OCI-LY1 (cell line): ENCODE results near the gene SYCP1.

Experiments
- H2AFZ ChIP-seq: fragments of 200-600 bp; sonication (generic), shearing (Covaris generic); 2 replicates; pipeline ENCODE4 v1.6.0; 2014; ENCODE audit warnings: antibody characterized with exemption, mild to moderate bottlenecking, low read length
- H3F3A ChIP-seq: fragments of 200-600 bp; sonication (generic), shearing (Covaris generic); 2 replicates; pipeline ENCODE4 v1.6.0; 2014; ENCODE audit warnings: mild to moderate bottlenecking, antibody characterized with exemption, low read length, moderate library complexity; ENCODE audit not compliant: insufficient read depth
- H3K27ac ChIP-seq: fragments of 200-600 bp; sonication (generic); 2 replicates; pipeline ENCODE4 v1.5.1; 2014; ENCODE audit warnings: low read length, mixed run types, mild to moderate bottlenecking, low read depth; ENCODE audit not compliant: poor library complexity, severe bottlenecking
- H3K27me3 ChIP-seq: fragments of 200-600 bp; sonication (generic); 2 replicates; pipeline ENCODE4 v1.6.0; 2014; ENCODE audit warnings: antibody characterized with exemption, mild to moderate bottlenecking, low read length, moderate library complexity; ENCODE audit not compliant: insufficient read depth
- H3K36me3 ChIP-seq: fragments of 200-600 bp; sonication (generic); 2 replicates; pipeline ENCODE4 v1.6.1; 2014; ENCODE audit warnings: mild to moderate bottlenecking, antibody characterized with exemption, low read length, moderate library complexity, mixed read lengths; ENCODE audit not compliant: insufficient read depth
- H3K4me1 ChIP-seq: fragments of 200-600 bp; sonication (generic); 2 replicates; pipeline ENCODE4 v1.5.1; 2014; ENCODE audit warnings: mild to moderate bottlenecking, low read length, moderate library complexity; ENCODE audit not compliant: insufficient read depth, severe bottlenecking
- H3K4me2 ChIP-seq: fragments of 200-600 bp; sonication (generic), shearing (Covaris generic); 2 replicates; pipeline ENCODE4 v1.6.1; 2014; ENCODE audit warnings: low read length
- H3K4me3 ChIP-seq: fragments of 200-600 bp; sonication (generic); 2 replicates; pipeline ENCODE4 v1.5.1; 2014; ENCODE audit warnings: low read length, low read depth, mild to moderate bottlenecking, mixed read lengths; ENCODE audit not compliant: poor library complexity, severe bottlenecking
- H3K79me2 ChIP-seq: fragments of 200-600 bp; shearing (Covaris generic); 2 replicates; pipeline ENCODE4 v1.6.1; 2016; ENCODE audit warnings: mixed run types, low read length, mixed read lengths; ENCODE audit not compliant: insufficient read depth
- H3K9ac ChIP-seq: fragments of 200-600 bp; sonication (generic), shearing (Covaris generic); 2 replicates; pipeline ENCODE4 v1.6.1; 2014; ENCODE audit warnings: mild to moderate bottlenecking, low read length, mixed read lengths
- H3K9me2 ChIP-seq: fragments of 200-600 bp; sonication (generic), shearing (Covaris generic); 2 replicates; pipeline ENCODE4 v1.6.1; 2014; ENCODE audit warnings: low read depth, mild to moderate bottlenecking, low read length, mixed read lengths
- H3K9me3 ChIP-seq: fragments of 200-600 bp; shearing (Covaris generic); 2 replicates; pipeline ENCODE4 v1.6.1; 2014; ENCODE audit warnings: low read length, mixed read lengths
- H4K20me1 ChIP-seq: fragments of 200-600 bp; sonication (generic), shearing (Covaris generic); 2 replicates; pipeline ENCODE4 v1.6.0; 2016; ENCODE audit warnings: mild to moderate bottlenecking, low read length; ENCODE audit not compliant: insufficient read depth
- CTCF ChIP-seq: fragments of 200-600 bp; sonication (generic), shearing (Covaris generic); IDR thresholded peaks from 2 replicates; pipeline ENCODE4 v1.5.1; 2017; ENCODE audit warnings: mild to moderate bottlenecking, antibody characterized with exemption, low read length, moderate library complexity, mixed read lengths
- EZH2 ChIP-seq: fragments of 200-600 bp; sonication (generic), shearing (Covaris generic); IDR thresholded peaks from 2 replicates; pipeline ENCODE4 v1.8.0; 2017; ENCODE audit warnings: borderline replicate concordance, mixed run types, mild to moderate bottlenecking, antibody characterized with exemption, low read length, moderate library complexity, mixed read lengths

The SYCP1 gene

GRCh38 chr1:114982251-114982650, 127.6 kb downstream of the SYCP1 start:
- no peak overlapping the region for H3K27ac ChIP-seq
- no peak overlapping the region for H3K4me2 ChIP-seq
- TF ChIP-seq EZH2 (no peak), CTCF (no peak)
- no peaks in the 10 kb centered on the region for H4K20me1 ChIP-seq
- no peak overlapping the region for H3K9ac ChIP-seq
- H3K79me2 ChIP-seq, result no peaks in the 10 kb centered on the region
- no peak overlapping the region for H2AFZ ChIP-seq
- no peaks in the 10 kb centered on the region for H3K4me1 ChIP-seq
- no peaks in the 10 kb centered on the region for H3F3A ChIP-seq
- H3K4me3 ChIP-seq, result no peak overlapping the region
- no peaks in the 10 kb centered on the region for H3K9me2 ChIP-seq
- H3K27me3 ChIP-seq, result no peaks in the 10 kb centered on the region
- no peaks in the 10 kb centered on the region; the same call in 1 of the 2 replicates for H3K36me3 ChIP-seq
- H3K9me3 ChIP-seq, result peaks cover 3% of the 10 kb centered on the region; the same call in 1 of the 2 replicates

GRCh38 chr1:114986286-114986685, 131.6 kb downstream of the SYCP1 start:
- H3K9ac ChIP-seq, result no peak overlapping the region
- H3K36me3 ChIP-seq, result no peaks in the 10 kb centered on the region; the same call in 1 of the 2 replicates
- H3K4me3 ChIP-seq, result no peak overlapping the region
- H3K79me2 ChIP-seq, result no peaks in the 10 kb centered on the region
- no peak overlapping the region for H3K27ac ChIP-seq
- H2AFZ ChIP-seq, result no peak overlapping the region
- peaks cover 8% of the 10 kb centered on the region; the same call in 1 of the 2 replicates for H3K9me3 ChIP-seq
- H3K27me3 ChIP-seq, result no peaks in the 10 kb centered on the region
- TF ChIP-seq CTCF (no peak), EZH2 (no peak)
- no peaks in the 10 kb centered on the region for H3K9me2 ChIP-seq
- no peaks in the 10 kb centered on the region for H3K4me1 ChIP-seq
- H3F3A ChIP-seq, result no peaks in the 10 kb centered on the region
- H3K4me2 ChIP-seq, result no peak overlapping the region
- no peaks in the 10 kb centered on the region for H4K20me1 ChIP-seq

GRCh38 chr1:114988095-114988494, 133.4 kb downstream of the SYCP1 start:
- H3K27me3 ChIP-seq, result no peaks in the 10 kb centered on the region
- no peak overlapping the region for H3K9ac ChIP-seq
- H3K4me2 ChIP-seq, result no peak overlapping the region
- no peak overlapping the region for H2AFZ ChIP-seq
- H3K4me3 ChIP-seq, result no peak overlapping the region
- H3K27ac ChIP-seq, result no peak overlapping the region
- no peaks in the 10 kb centered on the region for H3K9me2 ChIP-seq
- H3K9me3 ChIP-seq, result 0 out of 2 replicates have a peak, but pooled peaks cover 5% of the 10 kb centered on the region
- no peak for TF ChIP-seq CTCF
- no peak for TF ChIP-seq EZH2
- no peaks in the 10 kb centered on the region for H4K20me1 ChIP-seq
- no peaks in the 10 kb centered on the region for H3K36me3 ChIP-seq
- no peaks in the 10 kb centered on the region for H3F3A ChIP-seq
- H3K4me1 ChIP-seq, result no peaks in the 10 kb centered on the region
- no peaks in the 10 kb centered on the region for H3K79me2 ChIP-seq
